Mucosa of descending colon (tissue), 3 donors: ENCODE data around the gene NPIPB8. TPM values are rescaled to one million over a fixed set of nuclear protein-coding genes. Genes with fewer than 3 reads are reported as not detected.
"Not testable (repeated sequence)": the region's sequence is repeated elsewhere in the genome, so short reads cannot be mapped to it uniquely, and the experiment has no call there.

Experiments
- ATAC-seq: fragments of 200-7000 bp; cut with Tn5 transposase; one replicate; pipeline ENCODE4 v1.9.1; 2020; ENCODE audit warnings: mild to moderate bottlenecking, moderate library complexity
- DNase-seq, 3 donors: peaks; one replicate each; pipeline ENCODE4 v3.0.0-alpha.2; 2020
- H3K36me3 ChIP-seq: fragments of 200-600 bp; one replicate; pipeline ENCODE4 v1.8.0; 2021; ENCODE audit warnings: low read depth, mild to moderate bottlenecking
- H3K4me1 ChIP-seq: fragments of 200-600 bp; one replicate; pipeline ENCODE4 v1.8.0; 2021; ENCODE audit warnings: low read depth, mild to moderate bottlenecking
- H3K4me3 ChIP-seq: fragments of 200-600 bp; one replicate; pipeline ENCODE4 v1.8.0; 2021; ENCODE audit warnings: mild to moderate bottlenecking
- H3K9me3 ChIP-seq: fragments of 200-600 bp; one replicate; pipeline ENCODE4 v1.8.0; 2021; ENCODE audit warnings: mild to moderate bottlenecking
- intact Hi-C, 2 donors: fragments of 100-400 bp; cut with DNase I in 1 of 2; cut with micrococcal nuclease in 1 of 2; formaldehyde crosslinking; loops; one replicate each; pipeline versions ENCODE4 v1.11.0 to v1.11.1; 2022; cut with DNase I, micrococcal nuclease
- total RNA-seq, 3 donors: library from RNA; stranded (reverse); fragmentation: NEBNext Ultra II Directional in 2 of 3; extraction: Animal tissue kit (Norgen Biotek cat#: 25700) in 2 of 3; gene quantifications; one replicate each; pipeline versions ENCODE4 v1.2.1 to v1.2.4, GENCODE V29; 2021 to 2023
- donor health status: DM: no; HTN: no; CAD: no; lungs with moderate emphysema.
- donor health status: DM: no; HTN: no; CAD: no.
- donor health status: DM: no; HTN: yes; CAD: no.

Gene NPIPB8
- total RNA-seq, 3 donors from 2014 or later = 0.92 to 10.1 (median 1.2) TPM

- H3K4me1 ChIP-seq, ATAC-seq, intact Hi-C loops, DNase-seq, H3K9me3 ChIP-seq, H3K36me3 ChIP-seq, H3K4me3 ChIP-seq: not testable (repeated sequence)
Observed at GRCh38 chr16:28700349-28700748, 62.5 kb downstream of the NPIPB8 start.

GRCh38 chr16:28701384-28701783 is 63.5 kb downstream of the NPIPB8 start:
- ATAC-seq, H3K9me3 ChIP-seq, H3K36me3 ChIP-seq, intact Hi-C loops, DNase-seq, H3K4me1 ChIP-seq, H3K4me3 ChIP-seq: not testable (repeated sequence)

DNA sequence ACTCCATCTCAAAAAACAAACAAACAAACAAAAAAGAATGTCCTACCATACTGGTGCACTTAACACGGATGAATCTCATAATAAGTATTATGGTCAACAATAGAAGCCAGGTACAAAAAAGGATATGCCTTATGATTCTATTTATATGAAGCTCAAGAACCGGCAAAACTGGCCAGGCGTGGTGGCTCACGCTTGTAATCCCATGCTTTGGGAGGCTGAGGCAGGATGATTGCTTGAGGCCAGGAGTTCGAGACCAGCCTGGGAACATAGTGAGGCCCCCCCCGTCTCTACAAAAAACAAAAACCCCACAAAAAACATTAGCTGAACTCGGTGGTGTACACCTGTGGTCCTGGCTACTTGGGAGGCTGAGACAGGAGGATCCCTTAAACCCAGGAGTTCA is 66.4 kb downstream of the NPIPB8 start:
- H3K4me1 ChIP-seq, DNase-seq, intact Hi-C loops, H3K4me3 ChIP-seq, H3K36me3 ChIP-seq, ATAC-seq, H3K9me3 ChIP-seq: not testable (repeated sequence)

Other genes starting within 250 kb of the NPIPB8 start
- gene EIF3CL, start 234.2 kb upstream of the NPIPB8 start, total RNA-seq = 100 to 1,000 TPM in 1 of 3 donors, 10 to 100 TPM in 2; 36.5 to 104 (median 52.4) TPM
- gene NPIPB7, start 165.7 kb upstream of the NPIPB8 start, total RNA-seq = under 1 TPM; 0.24 to 0.32 (median 0.32) TPM
- gene CLN3, start 146.0 kb upstream of the NPIPB8 start, total RNA-seq = 100 to 1,000 TPM in 2 of 3 donors, 10 to 100 TPM in 1; 73.4 to 125 (median 101) TPM
- gene APOBR, start 143.4 kb upstream of the NPIPB8 start, total RNA-seq = 10 to 100 TPM; 28.8 to 65.4 (median 57.2) TPM
- gene IL27, start 131.2 kb upstream of the NPIPB8 start, total RNA-seq = not detected
- gene NUPR1, start 99.1 kb upstream of the NPIPB8 start, total RNA-seq = 100 to 1,000 TPM in 2 of 3 donors, 10 to 100 TPM in 1; 51.7 to 145 (median 129) TPM
- 10 to 100 TPM; 21.6 to 45.9 (median 25.9) TPM for gene SGF29, start 84.1 kb upstream of the NPIPB8 start, total RNA-seq
- gene SULT1A2, start 41.0 kb upstream of the NPIPB8 start, total RNA-seq = 10 to 100 TPM; 17.2 to 46.8 (median 44.3) TPM
- gene SULT1A1, start 28.0 kb upstream of the NPIPB8 start, total RNA-seq = 100 to 1,000 TPM in 2 of 3 donors, 10 to 100 TPM in 1; 52.4 to 254 (median 138) TPM
- 100 to 1,000 TPM; 298 to 526 (median 426) TPM for gene EIF3C, start 73.4 kb downstream of the NPIPB8 start, total RNA-seq
- gene NPIPB9, start 113.7 kb downstream of the NPIPB8 start, total RNA-seq = 1 to 10 TPM; 4.1 to 6.4 (median 4.4) TPM
- 100 to 1,000 TPM; 102 to 108 (median 107) TPM for gene ATXN2L, start 184.9 kb downstream of the NPIPB8 start, total RNA-seq
- 100 to 1,000 TPM; 182 to 248 (median 220) TPM for gene TUFM, start 208.3 kb downstream of the NPIPB8 start, total RNA-seq
- 100 to 1,000 TPM in 1 of 3 donors, 10 to 100 TPM in 2; 83.5 to 107 (median 89.7) TPM for gene SH2B1, start 225.8 kb downstream of the NPIPB8 start, total RNA-seq
- gene ATP2A1, start 240.4 kb downstream of the NPIPB8 start, total RNA-seq = 1 to 10 TPM in 2 of 3 donors, under 1 TPM in 1; 0.96 to 1.7 (median 1.6) TPM